ENCODE results near the gene MUC20.

GRCh38 chr3:195766671-195767070, 45.9 kb downstream of the MUC20 start:
- TF ChIP-seq CTCF (conservative IDR thresholded peaks at IDR 0.05 in 1 of 2, IDR thresholded peaks at IDR 0.05 in 1 of 2; ENCODE audit: low read depth in 1 of 2, low read length in 2 of 2), result no peak
- TF ChIP-seq EZH2 (IDR thresholded peaks at IDR 0.05; ENCODE audit: low read length, missing control alignments), result no peak
